SW480 (cell line): ENCODE results near the gene STRBP.
A peak's percentile ranks its signal among the peaks of the same experiment; 100 is the strongest.
"Not testable (repeated sequence)": the region's sequence is repeated elsewhere in the genome, so short reads cannot be mapped to it uniquely, and the experiment has no call there.

Experiments used
- DNase-seq: peaks from one replicate; pipeline ENCODE4 v3.0.0-alpha.2; 2016; ENCODE audit warnings: low spot score

STRBP gene

DNA sequence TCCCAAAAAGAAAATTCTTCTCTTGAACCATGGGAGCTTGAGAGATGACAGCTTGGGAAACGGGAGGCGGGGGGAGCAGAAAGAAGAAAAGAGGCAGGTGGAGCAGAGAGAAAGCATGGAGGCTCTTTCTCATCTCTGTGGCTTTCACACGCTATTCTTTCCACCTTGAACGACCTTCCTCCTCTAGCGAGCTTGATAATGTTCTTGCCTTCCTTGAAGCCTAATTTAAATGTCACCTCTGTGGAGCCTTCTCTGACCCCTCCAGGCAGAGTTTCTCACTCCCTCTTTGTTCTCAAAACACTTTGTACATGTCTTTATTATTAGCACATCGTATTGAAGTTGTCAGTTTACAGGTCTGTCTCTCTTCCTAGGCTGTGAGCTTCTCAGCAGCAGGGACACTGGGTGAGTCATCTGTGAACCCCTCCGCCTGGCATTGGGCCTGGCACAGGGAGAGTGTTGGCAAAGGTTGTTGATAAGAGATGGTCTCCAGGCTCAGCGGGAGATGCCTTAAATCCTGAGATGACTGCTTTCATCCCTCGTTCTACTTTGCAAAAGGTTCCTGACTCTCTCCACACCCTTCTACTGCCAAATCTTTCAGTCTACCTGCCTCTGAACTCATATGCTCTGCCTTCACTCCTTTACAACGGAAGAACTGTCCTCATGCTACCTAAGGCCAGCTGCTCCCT, 14.1 kb upstream of the STRBP start:
- peak; percentile 40 for DNase-seq

DNA sequence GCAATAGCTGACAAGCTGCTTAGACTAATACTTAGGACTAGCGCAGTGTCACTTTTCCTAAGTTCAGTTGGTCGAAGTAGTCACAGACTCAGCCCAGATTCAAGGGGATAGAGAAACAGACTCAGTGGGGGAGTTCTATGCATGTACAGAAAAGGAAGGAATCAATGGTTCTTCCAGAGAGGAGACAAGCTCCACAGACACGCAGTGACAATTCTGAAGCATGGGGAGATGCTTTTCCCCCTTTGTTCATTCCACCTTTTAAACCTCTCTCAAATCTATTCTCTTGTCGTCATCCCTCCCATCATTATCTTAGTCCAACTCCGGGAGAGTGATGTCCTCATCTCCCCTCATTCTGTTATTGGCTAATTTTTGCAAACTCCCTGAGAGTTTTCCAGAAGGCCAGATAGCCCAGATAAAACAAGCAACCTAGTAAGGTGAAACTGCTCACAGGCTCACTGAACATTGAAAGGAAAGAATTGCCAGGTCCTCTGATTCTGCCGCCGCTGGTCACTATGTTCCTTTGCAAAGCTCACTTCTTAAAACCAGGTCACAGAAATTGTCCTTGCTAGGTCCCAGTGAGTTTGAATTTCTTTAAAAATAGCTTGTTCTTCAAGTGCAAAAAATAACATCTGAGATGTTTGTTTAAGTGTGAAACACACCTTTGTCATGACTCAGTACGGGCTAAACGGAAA, 13.4 kb upstream of the STRBP start:
- DNase-seq = no peak

DNA sequence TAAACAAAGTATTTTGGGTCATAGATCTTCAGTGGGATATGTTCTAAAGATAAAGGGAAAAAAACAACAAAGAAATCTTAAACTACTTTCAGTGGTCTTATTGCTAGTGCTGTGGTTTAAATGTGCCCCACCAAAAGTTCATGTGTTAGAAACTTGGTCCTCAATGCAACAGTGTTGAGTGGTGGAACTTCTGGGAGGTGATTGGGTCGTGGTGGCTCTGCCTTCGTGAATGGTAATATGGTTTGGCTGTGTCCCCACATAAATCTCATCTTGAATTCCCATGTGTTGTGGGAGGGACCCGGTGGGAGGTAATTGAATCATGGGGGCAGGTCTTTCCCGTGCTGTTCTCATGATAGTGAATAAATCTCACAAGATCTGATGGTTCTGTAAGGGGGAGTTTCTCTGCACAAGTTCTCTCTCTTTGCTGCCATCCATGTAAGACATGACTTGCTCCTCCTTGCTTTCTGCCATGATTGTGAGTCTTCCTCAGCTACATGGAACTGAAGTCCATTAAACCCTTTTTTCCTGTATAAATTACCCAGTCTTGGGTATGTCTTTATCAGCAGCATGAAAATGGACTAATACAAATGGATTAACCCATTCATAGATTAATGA, 10.6 kb upstream of the STRBP start:
- DNase-seq = not testable (repeated sequence)

DNA sequence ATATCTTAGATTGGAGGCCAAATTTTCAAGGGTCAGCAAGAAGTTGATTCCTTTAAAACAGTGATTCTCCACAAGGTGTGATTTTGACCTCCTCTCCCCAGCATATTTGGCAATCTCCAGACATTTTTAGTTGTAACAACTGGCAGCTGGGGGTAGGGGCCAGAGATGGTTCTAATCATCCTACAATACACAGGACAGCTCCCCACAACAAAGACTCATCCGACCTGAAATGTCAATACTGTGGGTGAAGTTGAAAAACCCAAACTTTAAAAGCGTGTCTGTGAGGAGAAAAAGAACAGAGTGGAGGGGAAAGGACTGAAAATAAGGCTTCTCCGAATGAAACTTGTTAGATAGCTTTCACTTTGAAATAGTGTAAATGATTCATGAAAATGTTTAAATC, 10.0 kb upstream of the STRBP start:
- no peak for DNase-seq

DNA sequence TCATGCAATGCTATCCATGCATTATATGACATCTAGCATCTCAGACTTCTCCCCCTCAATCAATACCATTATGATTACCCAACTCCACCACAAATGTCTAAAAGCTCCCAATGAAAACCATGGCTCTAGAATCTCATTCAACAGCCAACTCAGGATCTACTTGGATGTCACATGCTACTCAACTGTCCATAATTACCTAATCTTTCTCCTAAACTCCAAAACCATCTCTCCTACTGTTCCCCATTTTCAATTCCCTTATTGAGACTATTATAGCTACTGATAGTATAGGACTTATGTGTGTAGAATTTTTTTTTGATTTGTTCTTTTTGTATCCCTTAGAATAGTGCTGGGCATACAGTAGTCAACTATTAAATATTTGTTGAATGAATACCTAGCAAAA, 8.2 kb upstream of the STRBP start:
- DNase-seq = no peak

DNA sequence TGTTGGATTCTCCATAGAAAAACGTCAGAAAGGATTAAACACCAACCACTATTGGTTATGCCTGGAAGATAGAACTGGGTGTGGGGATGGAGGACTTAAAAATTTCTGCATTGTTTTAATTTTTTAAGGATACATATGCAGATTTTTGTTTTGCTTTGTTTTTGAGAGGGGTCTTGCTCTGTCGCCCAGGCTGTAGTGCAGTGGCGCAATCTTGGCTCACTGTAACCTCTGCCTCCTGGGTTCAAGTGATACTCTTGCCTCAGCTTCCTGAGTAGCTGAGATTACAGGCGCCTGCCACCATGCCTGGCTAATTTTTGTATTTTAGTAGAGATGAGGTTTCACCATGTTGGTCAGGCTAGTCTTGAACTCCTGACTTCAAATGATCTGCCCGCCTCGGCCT, 2.7 kb upstream of the STRBP start:
- not testable (repeated sequence) for DNase-seq

DNA sequence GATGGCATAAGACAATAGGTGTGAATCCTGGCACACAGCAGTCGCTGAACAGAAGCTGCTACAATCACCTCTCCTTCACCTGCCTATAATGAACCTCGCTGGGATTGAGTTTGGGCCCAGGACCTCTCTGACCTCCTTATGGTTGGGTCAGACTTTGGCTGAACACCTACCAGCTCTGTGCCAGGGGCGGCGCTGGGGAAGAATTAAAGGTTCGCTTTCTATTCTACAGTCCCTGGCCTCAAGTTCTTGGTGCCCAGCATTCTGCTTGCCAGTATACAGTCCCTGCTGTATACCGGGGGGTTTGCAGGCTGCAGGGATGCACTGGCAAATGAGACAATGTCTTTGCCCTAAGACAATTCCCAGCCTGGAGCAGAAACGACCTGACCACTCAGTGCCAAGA, 895 bp upstream of the STRBP start:
- DNase-seq = no peak

DNA sequence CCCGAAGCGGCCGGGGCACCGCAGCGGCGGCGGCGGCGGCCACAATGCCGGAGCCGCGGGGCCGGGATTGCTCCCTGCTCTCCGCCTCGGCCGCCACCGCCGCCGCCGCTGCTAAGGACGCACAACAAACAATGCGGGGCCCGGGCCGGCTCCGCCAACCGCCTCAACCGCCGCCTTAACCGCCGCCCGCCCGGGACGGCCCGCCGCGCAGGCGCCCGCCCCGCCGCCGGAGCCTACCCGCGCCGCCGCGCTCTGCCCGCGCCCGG, 254 bp downstream of the STRBP start:
- no peak for DNase-seq

DNA sequence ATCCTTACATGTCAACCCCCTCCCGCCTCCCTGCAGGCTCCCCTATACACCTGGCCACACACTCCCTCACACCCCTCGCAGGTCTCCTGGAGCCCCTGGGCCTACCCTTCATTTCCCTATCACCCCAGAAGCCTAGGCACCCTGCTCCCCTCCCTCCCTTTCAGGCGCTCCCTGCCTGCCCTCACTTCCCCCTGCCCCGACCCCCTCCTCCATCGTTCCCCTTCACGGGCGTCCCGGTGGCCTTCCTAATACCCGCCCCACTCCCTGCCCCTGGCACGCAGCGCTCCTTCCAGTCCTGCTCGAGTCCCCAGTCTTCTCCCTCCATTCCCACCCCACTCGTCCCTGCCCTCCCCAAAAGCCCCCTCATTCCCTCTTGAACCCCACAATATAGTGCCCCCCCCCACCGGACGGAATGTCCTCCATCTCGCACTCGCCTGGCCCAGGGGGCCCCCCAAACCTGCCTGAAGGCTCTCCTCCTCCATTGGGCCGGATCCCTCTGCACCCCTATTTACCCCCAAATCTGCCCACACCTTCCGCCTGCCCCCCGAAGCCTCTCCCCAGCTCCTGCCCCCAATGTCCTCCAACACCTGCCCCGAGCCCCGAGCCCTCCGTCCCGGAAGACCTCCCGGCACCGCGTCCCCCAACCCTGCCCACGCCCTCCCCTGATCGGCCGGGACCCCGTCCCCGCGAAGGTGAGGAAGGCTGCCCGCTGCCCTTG, 746 bp downstream of the STRBP start:
- DNase-seq = no peak

DNA sequence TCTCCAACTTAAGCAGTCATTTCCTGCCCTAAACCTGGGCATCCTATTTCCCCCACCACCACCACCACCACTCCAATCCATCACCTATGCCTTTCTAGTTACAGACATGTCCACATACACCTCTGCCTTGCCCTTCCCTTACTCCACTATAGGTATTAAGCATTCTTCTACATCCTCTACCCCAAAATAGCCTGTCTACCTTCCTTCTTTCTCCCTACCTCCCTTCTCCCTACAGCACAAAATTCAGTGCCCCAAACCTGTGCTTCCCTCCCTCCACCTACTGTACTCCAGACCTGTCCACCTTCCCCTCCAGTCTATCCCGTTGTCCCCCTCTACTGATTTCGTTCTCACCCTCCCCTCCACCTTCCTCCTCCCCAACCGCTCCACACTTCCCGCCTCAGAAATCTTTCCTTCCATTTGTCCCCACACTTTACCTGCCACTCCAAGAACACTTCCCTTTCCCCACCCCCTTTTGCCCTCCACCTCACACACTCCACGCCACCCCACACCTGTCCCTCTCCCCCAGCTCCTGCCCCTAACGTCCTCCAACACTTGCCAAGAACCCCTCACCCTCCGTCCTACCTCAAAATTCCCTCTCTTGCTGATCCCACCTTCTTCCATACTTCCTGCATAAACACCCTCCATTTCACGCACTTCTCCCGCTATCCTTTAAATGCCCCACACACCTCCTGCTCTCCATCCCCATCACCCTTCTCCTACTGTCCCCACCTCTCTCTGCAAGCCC, 1.6 kb downstream of the STRBP start:
- no peak for DNase-seq

DNA sequence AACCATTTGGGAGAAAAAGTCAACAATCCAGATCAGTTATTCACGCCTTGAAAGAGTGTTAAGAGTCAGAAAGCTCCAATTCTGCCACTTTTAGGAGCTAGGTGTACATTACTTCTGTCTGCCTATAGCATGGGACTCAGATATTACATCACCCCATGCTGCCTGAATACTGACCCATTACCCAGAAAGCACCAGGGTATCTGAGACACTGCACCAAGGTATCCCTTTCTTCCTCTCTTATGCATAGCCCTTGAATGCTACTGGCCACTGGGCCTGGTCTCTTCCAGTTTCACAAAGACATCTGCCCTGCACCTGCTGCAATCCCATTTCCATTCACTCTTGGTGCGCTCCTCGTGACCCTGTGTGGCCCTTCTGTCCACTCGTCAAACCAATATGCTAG, 2.6 kb downstream of the STRBP start:
- DNase-seq = no peak

DNA sequence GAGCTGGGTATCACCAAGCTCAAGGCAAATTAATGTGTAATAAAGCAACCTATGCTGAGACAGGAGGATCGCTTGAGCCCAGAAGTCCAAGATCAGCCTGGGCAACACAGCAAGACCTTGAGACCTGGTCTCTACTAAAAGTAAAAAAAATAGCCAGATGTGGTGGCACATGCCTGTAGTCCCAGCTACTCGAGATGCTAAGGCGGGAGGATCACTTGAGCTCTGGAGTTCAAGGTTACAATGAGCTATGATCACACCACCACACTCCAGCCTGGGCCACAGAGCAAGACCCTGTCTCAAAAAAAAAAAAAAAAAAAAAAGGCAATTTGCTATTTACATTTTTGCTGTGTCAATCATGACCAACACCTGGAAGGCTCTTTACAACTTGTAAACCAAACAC, 5.2 kb downstream of the STRBP start:
- DNase-seq = no peak

DNA sequence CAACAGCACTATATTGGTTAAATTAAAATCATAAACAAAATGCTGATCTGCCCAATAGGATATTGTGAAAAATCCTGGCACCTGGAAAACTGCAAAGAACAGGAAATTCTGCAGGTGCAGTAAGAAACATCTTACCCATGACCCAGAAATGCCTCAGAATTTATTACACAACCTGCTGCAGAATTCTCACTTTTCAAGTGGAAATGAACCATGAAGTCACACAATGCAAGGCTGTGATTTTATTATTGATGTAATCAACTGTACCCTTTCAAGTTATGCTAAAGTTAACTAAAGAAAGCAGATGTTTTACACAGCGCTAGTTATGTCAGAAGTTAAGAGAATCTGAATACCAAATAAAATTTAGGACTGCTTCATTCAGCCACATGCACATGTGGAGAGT, 6.0 kb downstream of the STRBP start:
- DNase-seq = no peak

DNA sequence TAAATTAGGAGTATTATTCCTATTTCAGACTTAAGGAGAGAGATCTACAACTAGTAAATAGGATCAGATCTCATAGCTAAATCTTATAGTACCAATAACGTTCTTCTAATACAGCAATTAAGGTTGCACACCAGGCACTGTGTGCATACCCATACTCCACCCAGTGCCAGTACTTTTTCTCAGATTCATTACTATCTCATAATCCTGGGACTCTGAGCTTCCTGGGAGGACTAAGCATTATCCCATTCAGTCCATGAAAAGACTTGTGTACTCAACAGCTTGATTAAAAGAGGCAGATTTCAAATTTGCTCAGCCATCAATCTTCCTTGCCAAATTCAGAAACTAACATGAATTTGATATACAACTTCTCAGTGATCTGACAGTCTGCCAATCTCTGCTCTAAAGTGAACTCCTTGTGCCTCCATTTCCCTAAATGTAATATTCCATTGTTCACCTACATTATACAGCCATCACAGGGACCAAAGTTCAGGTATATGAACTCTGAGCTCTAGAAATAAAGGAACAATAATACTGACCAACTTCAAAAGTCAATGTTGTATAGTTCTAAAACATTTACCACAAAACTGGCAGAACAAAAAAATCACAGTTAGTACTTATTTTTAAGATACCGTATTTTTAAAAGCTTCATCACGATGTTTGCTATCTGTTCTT, 7.2 kb downstream of the STRBP start:
- DNase-seq = no peak

DNA sequence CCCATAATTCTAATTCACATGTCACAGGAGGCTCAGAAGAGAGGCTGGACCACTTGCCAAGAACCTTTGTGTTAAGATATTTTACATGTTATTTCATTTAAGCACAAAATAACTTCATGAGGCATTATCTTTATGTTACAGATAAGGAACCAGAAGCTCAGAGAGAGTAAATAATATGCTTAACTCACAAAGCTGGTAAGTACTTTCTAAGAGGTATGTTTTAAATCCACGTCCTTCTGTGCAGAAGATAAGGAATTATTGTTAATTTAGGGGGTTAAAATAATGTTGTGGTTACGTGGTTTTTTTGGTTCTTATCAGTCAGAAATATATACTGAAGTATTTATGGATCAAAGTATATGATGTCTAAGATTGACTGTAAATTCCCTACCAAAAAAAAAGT, 8.0 kb downstream of the STRBP start:
- DNase-seq = no peak

DNA sequence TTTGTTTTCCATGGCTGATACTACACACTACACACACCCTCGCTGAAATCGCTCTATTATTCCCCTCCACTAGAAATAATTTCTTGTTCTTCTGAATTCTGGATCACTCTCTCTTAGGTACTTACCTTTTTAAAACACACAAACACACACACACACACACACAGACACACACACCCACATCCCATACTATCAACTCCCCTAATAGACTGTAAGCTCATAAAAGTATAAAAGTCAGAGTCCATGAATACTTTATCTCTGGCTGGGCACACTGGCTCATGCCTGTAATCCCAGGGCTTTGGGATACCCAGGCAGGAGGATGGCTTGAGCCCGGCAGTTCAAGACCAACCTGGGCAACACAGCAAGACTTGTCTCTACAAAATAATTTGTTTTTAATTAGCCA, 11.1 kb downstream of the STRBP start:
- no peak for DNase-seq

DNA sequence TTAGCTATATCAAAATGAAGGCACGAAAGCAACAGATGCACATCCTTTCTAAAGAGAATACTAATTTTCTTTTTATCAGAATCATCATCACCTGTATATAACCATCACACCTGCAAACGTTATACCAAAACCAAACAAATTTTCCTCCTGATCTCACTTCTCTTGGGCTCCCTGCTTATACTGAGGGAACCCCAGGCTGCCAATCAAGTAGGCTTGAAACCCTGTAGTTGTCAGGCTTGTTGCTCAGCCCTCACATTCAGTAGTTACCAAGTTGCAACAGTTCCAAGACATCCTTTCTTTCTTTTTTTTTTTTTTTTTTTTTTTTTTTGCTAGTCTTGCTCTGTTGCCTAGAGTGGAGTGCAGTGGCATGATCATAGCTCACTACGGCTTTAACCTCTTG, 12.7 kb downstream of the STRBP start:
- no peak for DNase-seq

DNA sequence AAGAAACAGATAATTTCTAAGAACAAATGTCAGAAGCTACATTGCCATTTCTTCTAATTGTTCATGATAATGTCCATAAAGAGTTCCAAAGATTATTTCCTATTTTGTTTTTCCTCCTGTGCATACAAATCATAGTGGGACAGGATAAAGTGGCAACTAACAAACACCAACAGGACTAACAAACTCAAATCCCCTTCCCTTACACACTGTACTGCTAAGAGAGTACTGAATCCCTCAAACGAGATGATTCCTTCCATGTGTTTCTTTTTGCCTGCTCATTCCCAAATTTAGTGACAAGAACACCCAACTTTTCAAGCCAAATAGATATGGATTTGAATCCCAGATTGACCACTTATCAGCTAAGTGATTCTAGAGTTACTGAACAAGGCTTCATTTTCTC, 15.2 kb downstream of the STRBP start:
- no peak for DNase-seq

DNA sequence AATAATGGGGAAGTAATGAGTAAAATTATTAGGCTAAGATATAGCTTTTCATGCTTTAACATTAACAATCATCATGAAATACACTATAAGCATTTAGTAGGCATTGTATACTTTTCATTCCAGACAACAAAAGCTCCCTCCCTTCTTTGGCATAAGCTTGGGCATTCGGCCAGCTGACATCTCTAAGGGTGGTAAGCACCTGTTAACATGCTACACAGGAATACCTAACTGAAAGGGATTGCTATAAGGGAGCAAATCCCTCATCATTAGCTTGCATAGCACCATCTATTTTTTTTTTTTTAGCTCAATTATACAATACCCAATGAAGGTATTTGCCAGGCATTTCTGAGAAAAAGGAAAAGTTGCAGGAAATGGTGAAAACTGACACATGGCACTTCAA, 16.6 kb downstream of the STRBP start:
- DNase-seq = no peak

DNA sequence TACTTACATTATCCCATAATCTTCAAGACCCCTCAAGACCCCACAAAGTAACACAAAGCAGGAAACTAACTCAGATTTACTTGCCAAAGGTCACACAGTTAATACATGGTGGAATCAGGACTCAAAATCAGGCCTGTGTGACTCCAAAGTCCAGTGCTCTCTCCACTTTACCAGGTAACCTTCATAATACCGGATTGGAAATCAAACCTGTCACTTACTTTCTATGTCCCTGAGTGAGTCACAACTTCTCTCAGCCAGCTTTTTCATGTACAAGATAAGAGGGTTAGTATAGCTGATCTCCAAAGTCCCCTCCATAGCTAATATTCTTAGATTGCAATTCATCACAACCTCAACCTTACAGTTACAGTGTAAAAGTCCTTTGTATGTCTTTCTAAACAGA, 17.1 kb downstream of the STRBP start:
- DNase-seq = no peak

DNA sequence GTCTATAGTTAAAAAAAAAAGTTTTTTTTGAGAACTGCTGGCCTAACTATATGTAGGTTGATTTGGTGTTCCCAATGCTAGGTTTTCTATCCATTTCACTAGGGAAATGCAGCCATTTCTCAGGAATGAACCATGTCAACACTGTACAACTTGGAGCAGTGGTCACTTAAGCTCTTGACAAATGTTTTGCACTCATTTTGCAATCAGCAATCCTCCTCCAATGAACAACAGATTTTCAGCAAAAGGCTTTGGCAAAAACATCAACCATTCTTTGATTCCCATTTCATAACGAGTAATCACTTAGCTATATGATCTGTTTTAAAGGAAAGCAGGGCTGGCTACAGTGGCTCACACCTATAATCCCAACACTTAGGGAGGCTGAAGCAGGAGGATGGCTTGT, 17.9 kb downstream of the STRBP start:
- DNase-seq = no peak

DNA sequence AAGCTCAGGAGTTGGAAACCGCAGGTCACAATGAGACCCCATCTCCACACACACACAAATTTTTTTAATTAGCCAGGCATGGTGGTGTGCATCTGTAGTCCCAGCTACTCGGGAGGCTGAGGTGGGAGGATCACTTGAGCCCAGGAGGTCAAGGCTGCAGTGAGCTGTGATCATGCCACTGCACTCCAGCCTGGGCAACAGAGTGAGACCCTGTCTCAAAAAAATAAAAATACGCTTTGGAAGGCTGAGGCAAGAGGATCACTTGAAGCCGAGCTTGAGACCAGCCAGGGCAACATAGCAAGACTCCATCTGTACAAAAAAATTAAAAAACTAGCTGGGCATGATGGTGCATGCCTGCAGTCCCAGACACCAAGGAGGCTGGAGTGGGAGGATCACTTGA, 19.2 kb downstream of the STRBP start:
- not testable (repeated sequence) for DNase-seq
